ENCODE measurements around the gene IL17A.

IL17A gene

GRCh38 chr6:52221302-52221701 lies 35.1 kb downstream of the IL17A start:
- H3K4me3 ChIP-seq (ENCODE audit: low read depth, low read length), result no peak overlapping the region
- in situ Hi-C loops (cut with HindIII; ENCODE audit: low sequenced_read_pairs), result no loop called here
- no peak for DNase-seq (ENCODE audit: low read depth, low spot score)
- no peak for TF ChIP-seq CTCF (IDR thresholded peaks at IDR 0.05; ENCODE audit: low read depth, low read length)

GRCh38 chr6:52227495-52227894 lies 41.3 kb downstream of the IL17A start:
- in situ Hi-C loops (cut with HindIII; ENCODE audit: low sequenced_read_pairs), result no loop called here
- TF ChIP-seq CTCF (IDR thresholded peaks at IDR 0.05; ENCODE audit: low read depth, low read length), result no peak
- no peak for DNase-seq (ENCODE audit: low read depth, low spot score)
- H3K4me3 ChIP-seq (ENCODE audit: low read depth, low read length), result no peak overlapping the region

GRCh38 chr6:52230685-52231084 lies 44.5 kb downstream of the IL17A start:
- DNase-seq (ENCODE audit: low read depth, low spot score), result no peak
- no peak for TF ChIP-seq CTCF (IDR thresholded peaks at IDR 0.05; ENCODE audit: low read depth, low read length)
- in situ Hi-C loops (cut with HindIII; ENCODE audit: low sequenced_read_pairs), result no loop called here
- H3K4me3 ChIP-seq (ENCODE audit: low read depth, low read length), result no peak overlapping the region

- no peak for DNase-seq (ENCODE audit: low read depth, low spot score)
- in situ Hi-C loops (cut with HindIII; ENCODE audit: low sequenced_read_pairs), result no loop called here
- TF ChIP-seq CTCF (IDR thresholded peaks at IDR 0.05; ENCODE audit: low read depth, low read length), result no peak
- H3K4me3 ChIP-seq (ENCODE audit: low read depth, low read length), result no peak overlapping the region
These were observed 45.4 kb downstream of the IL17A start for GRCh38 chr6:52231406-52232127.

- no peak for TF ChIP-seq CTCF (IDR thresholded peaks at IDR 0.05; ENCODE audit: low read depth, low read length)
- DNase-seq (ENCODE audit: low read depth, low spot score), result no peak
- no peak overlapping the region for H3K4me3 ChIP-seq (ENCODE audit: low read depth, low read length)
- in situ Hi-C loops (cut with HindIII; ENCODE audit: low sequenced_read_pairs), result no loop called here
These were observed 46.8 kb downstream of the IL17A start for GRCh38 chr6:52233005-52233404.

GRCh38 chr6:52233975-52234823 lies 48.0 kb downstream of the IL17A start:
- peak; percentile 49 for DNase-seq (ENCODE audit: low read depth, low spot score)
- peak; percentile 46 for TF ChIP-seq CTCF (IDR thresholded peaks at IDR 0.05; ENCODE audit: low read depth, low read length)
- in situ Hi-C loops (cut with HindIII; ENCODE audit: low sequenced_read_pairs), result no loop called here
- H3K4me3 ChIP-seq (ENCODE audit: low read depth, low read length), result no peak overlapping the region
